GM12891 (cell line): Measurements from ENCODE around the gene KRTAP5-11.
"Not testable (repeated sequence)": the region's sequence is repeated elsewhere in the genome, so short reads cannot be mapped to it uniquely, and the experiment has no call there.

ENCODE experiments used
- PAX5 ChIP-seq: IDR thresholded peaks from 2 replicates; pipeline ENCODE4 v1.6.1; 2011; ENCODE audit warnings: low read length, moderate library complexity, mild to moderate bottlenecking; ENCODE audit not compliant: insufficient read depth, severe bottlenecking
- POLR2A ChIP-seq: IDR thresholded peaks from 2 replicates; pipeline ENCODE4 v1.6.1; 2011; ENCODE audit warnings: low read depth, low read length, control low read depth
- POLR2AphosphoS5 ChIP-seq: IDR thresholded peaks from 2 replicates; pipeline ENCODE4 v1.6.1; 2011; ENCODE audit warnings: low read depth, low read length, control low read depth
- POU2F2 ChIP-seq: IDR thresholded peaks from 2 replicates; pipeline ENCODE4 v1.6.1; 2011; ENCODE audit warnings: low read depth, mild to moderate bottlenecking, control low read depth, low read length, moderate library complexity
- SPI1 ChIP-seq: IDR thresholded peaks from 2 replicates; pipeline ENCODE4 v1.6.1; 2011; ENCODE audit warnings: low read depth, low read length, control low read depth
- TAF1 ChIP-seq: IDR thresholded peaks from 2 replicates; pipeline ENCODE4 v1.6.1; 2011; ENCODE audit warnings: low read depth, low read length, control low read depth

DNA sequence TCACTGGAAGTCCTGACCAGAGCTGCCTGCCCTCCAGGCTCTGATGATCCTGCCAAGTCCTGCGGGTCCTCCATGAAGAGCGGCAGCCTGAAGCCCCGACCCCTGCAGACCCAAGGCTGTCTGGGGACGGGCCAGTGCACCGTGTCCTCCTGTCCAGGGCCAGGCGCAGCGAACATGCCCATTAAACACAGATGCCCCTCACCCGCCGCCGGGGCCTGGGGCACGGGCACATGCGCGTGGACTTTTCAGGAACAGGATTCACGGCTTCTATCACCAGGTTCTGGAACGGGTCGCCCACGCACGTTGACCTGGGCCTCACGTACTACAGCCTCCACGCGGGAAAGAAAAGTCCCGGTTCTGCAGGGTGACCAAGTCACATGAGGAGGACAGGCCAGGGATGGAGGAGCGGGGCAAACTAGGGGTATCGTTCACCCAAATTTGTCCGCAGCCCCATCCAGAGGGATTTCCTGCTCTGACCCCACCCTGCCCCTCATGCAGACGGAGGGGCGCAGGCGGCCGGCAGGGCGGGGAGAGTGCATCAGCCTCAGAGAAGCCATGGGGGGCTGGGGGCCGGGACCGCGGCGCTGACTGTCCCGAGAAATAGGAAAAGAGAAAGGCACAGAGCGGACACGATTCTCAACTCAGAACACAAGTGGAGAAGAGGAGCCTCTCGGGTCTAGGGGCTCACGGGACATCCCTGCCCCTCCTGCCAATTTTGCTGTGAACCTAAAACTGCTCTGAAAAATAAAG, 11.4 kb downstream of the KRTAP5-11 start:
- not testable (repeated sequence) for TF ChIP-seq POLR2AphosphoS5, POLR2A, TAF1, SPI1, POU2F2, PAX5
